ENCODE data around the gene BCL11B. TPM values are rescaled to one million over a fixed set of nuclear protein-coding genes. Genes with fewer than 3 reads are reported as not detected.

BCL11B gene
- polyA plus RNA-seq, 4 donors: 0.45 to 5.1 (median 1.5) TPM

- DNase-seq (no peak), FAIRE-seq (no peak)
- peaks cover 0 to 13% (median 0%) of the 10 kb centered on the region in 3 donors for H3K36me3 ChIP-seq (ENCODE audit: control insufficient read depth in 3 of 3, insufficient read depth in 2 of 3, low read depth in 1 of 3, low read length in 3 of 3)
- no peak overlapping the region for H3K27ac ChIP-seq (ENCODE audit: low read depth in 1 of 3, low read length in 2 of 3)
- peaks cover 0 to 5% (median 0%) of the 10 kb centered on the region in 3 donors for H3K4me1 ChIP-seq (ENCODE audit: control insufficient read depth in 3 of 3, insufficient read depth in 2 of 3, low read depth in 1 of 3, low read length in 2 of 3)
- WGBS, 3 donors: 91 to 95% (median 92%) methylated on average over 12 of the region's 12 CpGs
- no peaks in the 10 kb centered on the region for H3K9me3 ChIP-seq (ENCODE audit: control insufficient read depth in 2 of 2, insufficient read depth in 1 of 2, low read depth in 1 of 2, low read length in 1 of 2)
- H3K27me3 ChIP-seq (ENCODE audit: control insufficient read depth in 3 of 3, insufficient read depth in 3 of 3, low read length in 3 of 3): no peaks in the 10 kb centered on the region
- no peak overlapping the region for H3K4me3 ChIP-seq (ENCODE audit: low read depth in 1 of 3, low read length in 3 of 3)
Measured at GRCh38 chr14:99183311-99183710, 88.7 kb downstream of the BCL11B start.

GRCh38 chr14:99182548-99183250 is 89.3 kb downstream of the BCL11B start:
- Histone ChIP-seq H3K27me3 (ENCODE audit: control insufficient read depth in 3 of 3, insufficient read depth in 3 of 3, low read length in 3 of 3) (no peaks in the 10 kb centered on the region), H3K4me3 (ENCODE audit: low read depth in 1 of 3, low read length in 3 of 3) (no peak overlapping the region), H3K9me3 (ENCODE audit: control insufficient read depth in 2 of 2, insufficient read depth in 1 of 2, low read depth in 1 of 2, low read length in 1 of 2) (no peaks in the 10 kb centered on the region), H3K27ac (ENCODE audit: low read depth in 1 of 3, low read length in 2 of 3) (no peak overlapping the region), H3K4me1 (ENCODE audit: control insufficient read depth in 3 of 3, insufficient read depth in 2 of 3, low read depth in 1 of 3, low read length in 2 of 3) (peaks cover 0 to 6% (median 0%) of the 10 kb centered on the region in 3 donors), H3K36me3 (ENCODE audit: control insufficient read depth in 3 of 3, insufficient read depth in 2 of 3, low read depth in 1 of 3, low read length in 3 of 3) (peaks cover 0 to 13% (median 0%) of the 10 kb centered on the region in 3 donors)
- no peak for FAIRE-seq
- no peak for DNase-seq
- WGBS, 3 donors: 77 to 86% (median 85%) methylated on average over 6 of the region's 6 CpGs

DNA sequence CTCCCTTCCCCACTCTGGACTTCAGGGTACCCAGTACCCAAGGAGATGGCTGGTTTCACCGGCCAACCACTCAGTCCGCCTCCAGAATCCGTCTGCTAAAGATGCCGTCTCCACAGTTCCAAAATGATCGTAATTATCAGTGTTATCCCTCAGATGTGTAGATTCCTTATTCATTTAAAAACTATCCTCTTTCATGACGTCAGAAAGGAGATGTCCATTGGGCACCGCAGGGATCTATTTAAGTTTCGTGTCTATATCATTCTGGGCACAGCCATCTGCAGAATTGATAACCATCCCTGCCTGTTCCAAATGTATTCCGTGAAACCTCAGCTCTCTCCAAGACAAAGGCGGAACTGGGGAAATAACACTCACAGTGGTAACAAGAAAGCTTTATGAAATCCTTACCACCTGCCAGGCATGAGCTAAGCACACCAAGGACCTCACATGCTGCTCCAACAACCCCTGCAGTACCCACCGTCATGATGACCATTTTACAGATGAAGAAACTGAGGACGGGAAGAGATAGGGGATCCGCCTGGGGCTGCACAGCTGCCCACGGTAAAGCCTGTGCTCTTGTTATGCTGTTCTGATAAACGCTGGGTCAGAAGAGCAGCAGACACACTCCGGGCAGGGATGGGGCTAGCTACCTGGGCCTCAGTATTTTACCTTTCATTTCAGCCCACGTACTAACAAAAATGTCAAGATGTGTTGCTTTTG is 90.0 kb downstream of the BCL11B start:
- Histone ChIP-seq H3K4me1 (ENCODE audit: control insufficient read depth in 3 of 3, insufficient read depth in 2 of 3, low read depth in 1 of 3, low read length in 2 of 3) (peaks cover 0 to 6% (median 0%) of the 10 kb centered on the region in 3 donors), H3K9me3 (ENCODE audit: control insufficient read depth in 2 of 2, insufficient read depth in 1 of 2, low read depth in 1 of 2, low read length in 1 of 2) (no peaks in the 10 kb centered on the region), H3K4me3 (ENCODE audit: low read depth in 1 of 3, low read length in 3 of 3) (no peak overlapping the region), H3K27me3 (ENCODE audit: control insufficient read depth in 3 of 3, insufficient read depth in 3 of 3, low read length in 3 of 3) (no peaks in the 10 kb centered on the region), H3K27ac (ENCODE audit: low read depth in 1 of 3, low read length in 2 of 3) (no peak overlapping the region), H3K36me3 (ENCODE audit: control insufficient read depth in 3 of 3, insufficient read depth in 2 of 3, low read depth in 1 of 3, low read length in 3 of 3) (peaks cover 0 to 13% (median 0%) of the 10 kb centered on the region in 3 donors)
- DNase-seq: no peak
- no peak for FAIRE-seq
- 80 to 90% (median 87%) methylated on average over 17 of the region's 17 CpGs for WGBS, 3 donors

GRCh38 chr14:99181241-99181640 is 90.8 kb downstream of the BCL11B start:
- Histone ChIP-seq H3K4me3 (ENCODE audit: low read depth in 1 of 3, low read length in 3 of 3) (no peak overlapping the region), H3K27me3 (ENCODE audit: control insufficient read depth in 3 of 3, insufficient read depth in 3 of 3, low read length in 3 of 3) (no peaks in the 10 kb centered on the region), H3K27ac (ENCODE audit: low read depth in 1 of 3, low read length in 2 of 3) (no peak overlapping the region), H3K4me1 (ENCODE audit: control insufficient read depth in 3 of 3, insufficient read depth in 2 of 3, low read depth in 1 of 3, low read length in 2 of 3) (peaks cover 0 to 6% (median 0%) of the 10 kb centered on the region in 3 donors), H3K9me3 (ENCODE audit: control insufficient read depth in 2 of 2, insufficient read depth in 1 of 2, low read depth in 1 of 2, low read length in 1 of 2) (no peaks in the 10 kb centered on the region), H3K36me3 (ENCODE audit: control insufficient read depth in 3 of 3, insufficient read depth in 2 of 3, low read depth in 1 of 3, low read length in 3 of 3) (peaks cover 0 to 13% (median 0%) of the 10 kb centered on the region in 3 donors)
- 80 to 89% (median 89%) methylated on average over 11 of the region's 11 CpGs for WGBS, 3 donors
- DNase-seq (no peak), FAIRE-seq (no peak)

- H3K27me3 ChIP-seq (ENCODE audit: control insufficient read depth in 3 of 3, insufficient read depth in 3 of 3, low read length in 3 of 3): no peaks in the 10 kb centered on the region
- peaks cover 0 to 6% (median 0%) of the 10 kb centered on the region in 3 donors for H3K4me1 ChIP-seq (ENCODE audit: control insufficient read depth in 3 of 3, insufficient read depth in 2 of 3, low read depth in 1 of 3, low read length in 2 of 3)
- H3K9me3 ChIP-seq (ENCODE audit: control insufficient read depth in 2 of 2, insufficient read depth in 1 of 2, low read depth in 1 of 2, low read length in 1 of 2): no peaks in the 10 kb centered on the region
- no peak overlapping the region for H3K27ac ChIP-seq (ENCODE audit: low read depth in 1 of 3, low read length in 2 of 3)
- FAIRE-seq: no peak
- no peak overlapping the region for H3K4me3 ChIP-seq (ENCODE audit: low read depth in 1 of 3, low read length in 3 of 3)
- 82 to 88% (median 85%) methylated on average over 9 of the region's 9 CpGs for WGBS, 3 donors
- peaks cover 0 to 10% (median 0%) of the 10 kb centered on the region in 3 donors for H3K36me3 ChIP-seq (ENCODE audit: control insufficient read depth in 3 of 3, insufficient read depth in 2 of 3, low read depth in 1 of 3, low read length in 3 of 3)
- no peak for DNase-seq
Measured at GRCh38 chr14:99179946-99180345, 92.1 kb downstream of the BCL11B start.

- DNase-seq (no peak), FAIRE-seq (no peak)
- Histone ChIP-seq H3K4me3 (ENCODE audit: low read depth in 1 of 3, low read length in 3 of 3) (no peak overlapping the region), H3K9me3 (ENCODE audit: control insufficient read depth in 2 of 2, insufficient read depth in 1 of 2, low read depth in 1 of 2, low read length in 1 of 2) (no peaks in the 10 kb centered on the region), H3K27me3 (ENCODE audit: control insufficient read depth in 3 of 3, insufficient read depth in 3 of 3, low read length in 3 of 3) (no peaks in the 10 kb centered on the region), H3K27ac (ENCODE audit: low read depth in 1 of 3, low read length in 2 of 3) (no peak overlapping the region), H3K4me1 (ENCODE audit: control insufficient read depth in 3 of 3, insufficient read depth in 2 of 3, low read depth in 1 of 3, low read length in 2 of 3) (peaks cover 0 to 6% (median 0%) of the 10 kb centered on the region in 3 donors), H3K36me3 (ENCODE audit: control insufficient read depth in 3 of 3, insufficient read depth in 2 of 3, low read depth in 1 of 3, low read length in 3 of 3) (peaks cover 0 to 8% (median 0%) of the 10 kb centered on the region in 3 donors)
- 82 to 91% (median 86%) methylated on average over 9 of the region's 9 CpGs for WGBS, 3 donors
Measured at GRCh38 chr14:99179506-99179905, 92.5 kb downstream of the BCL11B start.

DNA sequence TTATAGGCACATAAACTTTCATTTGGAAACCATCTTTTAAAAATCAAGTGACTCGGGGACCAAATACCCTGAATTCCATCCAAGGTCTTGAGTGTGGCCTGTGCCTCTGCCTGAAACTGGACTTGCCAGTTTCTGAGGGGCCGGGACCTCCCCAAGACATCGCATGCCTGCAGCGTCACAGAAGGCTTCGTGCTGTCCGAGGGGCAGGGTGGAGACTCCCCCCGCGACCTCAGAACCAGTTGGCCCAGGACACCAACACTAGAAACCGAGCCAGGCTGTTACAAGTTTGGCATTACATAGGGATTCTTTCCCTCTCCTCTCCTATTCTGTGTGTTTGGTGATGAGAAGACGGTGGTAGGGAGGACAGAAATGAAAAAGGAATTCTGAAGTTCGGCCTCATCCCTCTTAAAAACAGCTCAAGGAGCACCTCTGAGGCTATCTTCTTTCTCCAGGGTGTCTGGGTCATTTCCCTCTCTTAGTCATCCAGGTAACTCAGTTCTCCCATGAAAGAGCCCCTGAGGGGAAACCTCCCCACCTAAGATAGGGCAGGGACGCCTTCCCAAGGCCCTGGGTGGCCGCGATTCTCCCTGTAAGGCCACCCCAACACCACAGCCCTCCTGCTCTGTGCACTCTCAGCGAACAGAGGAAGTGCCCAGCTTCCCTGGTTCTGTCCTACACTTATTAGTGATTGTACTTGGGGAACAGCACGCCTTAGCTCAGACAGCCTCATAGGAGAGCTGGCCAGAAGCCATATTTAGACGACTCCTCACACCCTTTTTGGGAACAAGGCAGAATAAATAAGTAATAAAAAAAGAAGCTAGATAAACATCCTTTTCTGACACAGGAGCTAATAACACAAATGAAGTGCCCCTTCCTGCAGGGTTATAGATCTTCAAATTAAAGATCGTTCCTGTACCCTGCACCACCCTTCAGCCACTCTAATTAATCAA is 93.8 kb downstream of the BCL11B start:
- H3K27ac ChIP-seq (ENCODE audit: low read depth in 1 of 3, low read length in 2 of 3): no peak overlapping the region

More for the DNA sequence above, 93.8 kb downstream of the BCL11B start:
- H3K36me3 ChIP-seq (ENCODE audit: control insufficient read depth in 3 of 3, insufficient read depth in 2 of 3, low read depth in 1 of 3, low read length in 3 of 3): peaks cover 0 to 7% (median 0%) of the 10 kb centered on the region in 3 donors
- FAIRE-seq (no peak), DNase-seq (no peak)
- 68 to 83% (median 82%) methylated on average over 18 of the region's 18 CpGs for WGBS, 3 donors
- H3K27me3 ChIP-seq (ENCODE audit: control insufficient read depth in 3 of 3, insufficient read depth in 3 of 3, low read length in 3 of 3): no peaks in the 10 kb centered on the region
- no peaks in the 10 kb centered on the region for H3K9me3 ChIP-seq (ENCODE audit: control insufficient read depth in 2 of 2, insufficient read depth in 1 of 2, low read depth in 1 of 2, low read length in 1 of 2)
- no peak overlapping the region for H3K4me3 ChIP-seq (ENCODE audit: low read depth in 1 of 3, low read length in 3 of 3)
- H3K4me1 ChIP-seq (ENCODE audit: control insufficient read depth in 3 of 3, insufficient read depth in 2 of 3, low read depth in 1 of 3, low read length in 2 of 3): peaks cover 0 to 6% (median 0%) of the 10 kb centered on the region in 3 donors
